ENCODE measurements around the gene TEKT4.
"Not testable (repeated sequence)": the region's sequence is repeated elsewhere in the genome, so short reads cannot be mapped to it uniquely, and the experiment has no call there.

GRCh38 chr2:94856856-94857255 lies 14.4 kb upstream of the TEKT4 start:
- not testable (repeated sequence) for TF ChIP-seq POLR2A, CTCF (IDR thresholded peaks at IDR 0.05)

All from esophagus squamous epithelium (tissue), 4 donors.